GM23248 (cell line): ENCODE measurements around the gene CELF1.

Experiments
- EZH2 ChIP-seq: fragments of 200-600 bp; sonication (generic); IDR thresholded peaks from 2 replicates; pipeline ENCODE4 v1.6.1; 2018; ENCODE audit warnings: antibody characterized with exemption, mild to moderate bottlenecking; ENCODE audit not compliant: insufficient read depth, poor library complexity, severe bottlenecking
- EZH2phosphoT487 ChIP-seq: fragments of 200-600 bp; sonication (generic); IDR thresholded peaks from 2 replicates; pipeline ENCODE4 v1.6.1; 2018; ENCODE audit warnings: antibody characterized with exemption, moderate library complexity, mild to moderate bottlenecking, low read depth; ENCODE audit not compliant: insufficient read depth

DNA sequence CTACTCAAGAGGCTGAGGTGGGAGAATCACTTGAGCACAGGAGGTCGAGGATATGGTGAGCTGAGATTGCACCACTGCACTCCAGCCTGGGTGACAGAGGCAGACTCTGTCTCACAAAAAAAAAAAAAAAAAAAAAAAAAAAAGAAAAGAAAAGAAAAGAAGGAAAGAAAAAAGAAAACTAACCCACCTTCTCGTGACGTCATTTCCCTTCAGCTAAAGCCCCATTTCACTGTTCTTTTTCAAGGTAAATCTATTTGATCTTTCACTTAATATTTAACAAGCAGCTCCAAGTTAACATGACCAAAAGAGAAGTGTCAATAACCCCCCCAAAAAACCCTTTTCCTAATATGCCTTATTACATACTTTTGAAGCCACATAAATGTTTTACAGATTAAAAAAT is 109.1 kb downstream of the CELF1 start:
- TF ChIP-seq EZH2 (no peak), EZH2phosphoT487 (no peak)
